GM12892 (cell line): Measurements from ENCODE around the gene ASAP3.

ENCODE experiments used
- POLR2A ChIP-seq: IDR thresholded peaks from 2 replicates; pipeline ENCODE4 v1.6.1; 2011; ENCODE audit warnings: low read depth, low read length, control low read depth
- POLR2AphosphoS5 ChIP-seq: IDR thresholded peaks from 2 replicates; pipeline ENCODE4 v1.6.1; 2011; ENCODE audit warnings: low read depth, low read length, control low read depth
- TAF1 ChIP-seq: IDR thresholded peaks from 2 replicates; pipeline ENCODE4 v1.6.1; 2011; ENCODE audit warnings: low read depth, mild to moderate bottlenecking, control low read depth, low read length, borderline replicate concordance

DNA sequence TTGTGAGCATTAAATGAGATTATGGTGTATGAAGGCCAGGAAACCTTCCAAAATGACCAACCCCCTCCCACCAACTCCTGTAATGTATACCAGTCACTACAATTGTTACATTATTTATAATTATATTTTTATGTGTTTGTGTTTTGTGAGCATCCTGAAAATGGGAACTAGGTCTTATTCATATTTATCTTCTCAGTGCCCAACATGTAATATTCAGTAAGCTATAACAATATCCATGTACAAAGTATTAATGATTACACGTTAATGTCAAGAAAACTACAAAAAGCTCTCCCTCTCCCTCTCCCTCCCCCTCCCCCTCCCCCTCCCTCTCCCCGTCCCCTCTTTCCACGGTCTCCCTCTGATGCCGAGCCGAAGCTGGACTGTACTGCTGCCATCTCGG is 19.0 kb upstream of the ASAP3 start:
- TF ChIP-seq POLR2A (no peak), POLR2AphosphoS5 (no peak), TAF1 (no peak)
